Left forelimb (tissue), 1 donor: Measurements from ENCODE around the gene MPRIP.

Experiments used
- DNase-seq: peaks from one replicate; pipeline ENCODE4 v3.0.0-alpha.2; 2018; ENCODE audit warnings: low spot score

Gene MPRIP

DNA sequence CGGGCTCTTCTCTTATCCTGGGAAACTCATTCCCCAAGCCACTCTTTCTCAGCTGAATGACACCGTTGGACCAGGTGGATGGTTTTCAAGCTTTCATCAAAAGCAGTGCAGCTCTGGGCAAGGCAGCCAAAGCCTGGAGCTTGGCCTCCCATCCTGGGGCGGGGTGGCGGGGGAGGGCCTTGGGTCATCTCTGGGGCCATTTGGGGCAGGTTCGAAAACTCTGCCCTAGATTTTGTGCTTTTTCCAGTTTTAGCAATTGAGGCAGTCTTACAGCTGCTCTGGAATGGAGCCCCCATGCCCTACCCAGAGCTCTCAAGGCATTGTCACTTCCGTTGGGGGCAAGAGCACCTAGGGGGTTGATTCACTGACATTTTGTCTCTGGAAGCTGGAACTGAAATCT, 9.1 kb downstream of the MPRIP start:
- peak; percentile 14 for DNase-seq

DNA sequence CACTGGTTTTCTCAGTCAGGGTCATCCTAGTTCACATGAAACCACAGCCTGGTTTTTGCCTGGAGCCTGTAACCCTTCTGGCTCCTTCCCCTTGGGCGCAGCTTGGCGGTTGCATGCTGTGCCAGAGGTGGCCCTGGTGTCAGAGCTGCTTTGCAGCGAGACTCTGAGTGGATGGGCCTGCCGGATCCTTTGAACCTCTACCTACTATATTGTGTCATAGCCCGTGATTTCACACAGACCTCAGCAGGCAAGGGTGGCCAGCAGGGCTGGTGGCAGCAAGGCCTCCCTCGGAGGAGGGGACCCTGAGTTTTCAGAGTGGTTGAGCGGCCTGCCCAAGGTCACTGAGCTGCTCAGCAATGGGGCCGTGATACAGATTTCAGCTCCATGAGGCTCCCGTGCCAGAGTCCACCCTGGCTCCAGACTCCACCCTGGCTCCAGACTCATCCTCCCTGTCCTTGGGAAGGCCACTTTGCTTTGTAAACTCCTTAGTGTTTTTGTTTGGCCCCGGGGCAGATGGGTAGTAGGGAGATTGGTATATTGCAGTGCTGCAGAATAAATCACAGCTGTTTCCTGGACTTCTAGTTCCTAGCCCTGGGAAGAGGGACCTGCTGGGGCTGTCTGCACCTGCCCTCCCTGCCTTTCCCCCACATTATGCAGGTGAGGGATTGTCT, 9.7 kb downstream of the MPRIP start:
- peak; percentile 61 for DNase-seq

DNA sequence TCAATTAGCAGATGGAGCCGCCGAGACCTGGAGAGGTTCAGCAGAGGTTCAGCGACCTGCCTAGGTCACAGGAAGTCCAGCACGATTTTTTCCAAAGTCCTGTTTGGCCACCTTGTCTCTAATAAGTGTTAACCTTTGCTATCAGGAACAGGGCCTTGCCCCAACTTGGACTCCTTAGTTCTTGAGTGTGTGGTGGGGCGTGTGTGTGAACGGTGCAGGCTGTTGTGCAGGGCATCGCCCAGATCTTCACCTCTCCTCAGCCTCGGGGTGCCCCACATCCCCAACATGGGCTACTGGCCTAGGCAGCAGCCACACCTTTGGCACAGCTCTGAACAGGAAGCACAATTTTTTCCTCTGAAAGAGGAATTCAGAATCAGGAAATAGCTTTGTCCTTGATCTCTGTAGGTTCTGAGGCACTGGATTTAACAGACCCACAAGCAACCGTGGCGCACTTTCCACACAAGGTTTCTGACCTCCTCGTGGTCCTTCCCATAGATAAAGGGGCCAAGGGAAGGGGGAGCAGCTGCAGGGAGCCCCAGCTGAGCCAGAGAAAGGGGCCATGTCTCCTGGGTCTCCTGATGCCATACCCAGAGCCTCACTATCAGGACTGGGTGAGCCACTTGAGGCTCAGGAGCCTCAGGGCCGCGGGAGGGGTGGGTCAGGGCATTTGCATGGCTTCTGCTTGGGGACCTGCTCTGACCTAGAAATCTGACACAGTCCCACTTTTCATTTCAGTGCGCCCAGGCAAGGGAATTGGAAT, 10.4 kb downstream of the MPRIP start:
- DNase-seq, result peak; percentile 63

DNA sequence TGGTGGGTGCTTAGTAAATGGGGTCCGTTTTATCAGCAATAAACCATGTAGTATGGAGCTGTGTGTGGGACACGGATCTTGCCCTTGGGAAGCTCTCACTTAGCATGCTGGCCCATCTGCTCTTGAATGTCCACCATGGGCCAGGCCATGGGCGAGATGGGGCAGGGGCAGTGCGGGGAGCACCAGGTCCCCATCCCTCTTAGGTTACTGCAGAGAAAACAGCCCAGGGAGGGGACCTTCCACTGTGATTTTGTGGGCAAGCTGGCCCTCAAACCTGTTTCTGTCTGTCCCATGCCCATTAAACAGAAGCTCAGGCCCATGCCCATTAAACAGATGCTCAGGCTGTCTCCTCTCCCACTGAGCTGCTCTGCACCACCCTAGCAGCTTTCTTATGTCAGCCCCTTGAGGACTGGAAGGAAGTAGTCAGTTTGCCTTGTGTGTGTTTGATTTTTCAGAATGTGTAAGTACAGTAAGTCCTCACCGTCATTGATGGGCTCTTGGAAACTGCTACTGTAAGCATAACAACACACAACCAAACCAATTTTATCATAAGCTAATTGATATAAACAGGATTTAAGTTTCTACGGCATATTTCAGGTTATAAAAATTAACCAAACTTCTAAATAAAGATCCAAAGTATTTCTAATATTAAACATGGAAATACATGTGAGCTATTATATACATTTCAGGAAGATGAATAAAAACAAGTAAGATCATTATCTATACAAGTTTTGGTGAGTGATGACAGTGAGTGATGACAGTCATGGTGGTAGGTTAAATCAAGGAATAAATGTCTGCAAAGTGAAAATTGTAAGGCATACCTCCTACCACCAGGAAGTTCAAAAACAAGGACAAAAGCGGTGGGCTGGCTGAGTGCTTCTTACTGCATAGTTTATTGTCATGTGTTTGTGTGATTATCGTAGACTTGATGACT, 11.5 kb downstream of the MPRIP start:
- peak; percentile 33 for DNase-seq

DNA sequence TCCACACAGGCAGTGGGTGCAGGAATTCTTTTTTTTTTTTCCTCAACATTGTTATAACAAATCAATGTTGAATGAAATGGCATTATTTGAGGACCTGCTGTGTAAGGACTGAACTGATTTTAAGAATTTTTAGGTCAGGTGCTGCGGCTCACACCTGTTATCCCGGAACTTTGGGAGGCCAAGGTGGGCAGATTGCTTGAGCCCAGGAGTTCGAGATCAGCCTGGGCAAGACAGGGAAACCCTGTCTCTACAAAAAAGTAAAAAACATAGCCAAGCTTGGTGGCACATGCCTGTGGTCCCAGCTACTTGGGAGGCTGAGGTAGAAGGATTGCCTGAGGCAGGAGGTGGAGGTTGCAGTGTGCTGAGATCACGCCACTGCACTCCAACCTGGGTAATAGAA, 12.4 kb downstream of the MPRIP start:
- DNase-seq, result no peak

DNA sequence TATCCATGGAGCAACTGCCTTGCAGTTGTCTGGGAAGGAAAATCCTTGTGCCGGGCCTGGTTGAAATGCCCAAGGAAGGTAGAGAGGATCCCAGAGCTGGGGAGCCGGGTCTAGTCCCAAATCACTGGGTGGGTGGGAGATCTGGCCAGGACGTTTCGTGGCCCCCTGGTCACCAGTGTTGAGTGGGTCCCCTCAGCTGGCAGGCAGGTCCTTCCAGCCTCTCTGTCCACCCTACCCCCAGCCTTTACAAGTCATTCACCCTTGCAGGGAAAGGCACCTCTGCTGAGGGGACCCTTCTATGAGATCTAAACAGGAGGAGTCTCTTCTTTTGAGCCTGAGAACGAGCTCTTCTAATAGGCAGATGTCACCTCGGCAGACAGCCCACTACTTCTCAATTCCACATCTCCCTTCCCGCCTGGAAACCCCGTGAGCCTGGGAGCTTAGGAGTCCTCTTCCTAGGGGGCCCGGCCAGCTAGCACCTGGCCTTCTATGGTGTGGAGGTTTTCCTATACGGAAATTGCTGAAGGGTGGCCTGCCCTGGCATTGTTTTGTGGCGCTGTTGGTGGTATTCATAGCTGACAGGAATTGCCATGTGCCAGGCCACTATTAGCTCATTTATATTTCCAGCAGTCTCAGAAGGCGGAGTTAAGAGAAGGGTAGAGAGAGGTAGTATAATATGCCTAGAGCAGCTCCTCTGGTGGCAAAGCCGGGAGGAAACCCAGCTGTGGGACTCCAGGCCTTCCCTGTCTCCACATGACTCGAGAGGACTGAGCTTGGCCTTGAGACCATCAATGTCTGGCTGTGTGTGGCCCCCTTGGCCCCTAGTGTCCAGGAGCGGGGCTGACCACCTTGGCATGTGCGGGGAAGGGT, 13.3 kb downstream of the MPRIP start:
- DNase-seq, result peak; percentile 61

DNA sequence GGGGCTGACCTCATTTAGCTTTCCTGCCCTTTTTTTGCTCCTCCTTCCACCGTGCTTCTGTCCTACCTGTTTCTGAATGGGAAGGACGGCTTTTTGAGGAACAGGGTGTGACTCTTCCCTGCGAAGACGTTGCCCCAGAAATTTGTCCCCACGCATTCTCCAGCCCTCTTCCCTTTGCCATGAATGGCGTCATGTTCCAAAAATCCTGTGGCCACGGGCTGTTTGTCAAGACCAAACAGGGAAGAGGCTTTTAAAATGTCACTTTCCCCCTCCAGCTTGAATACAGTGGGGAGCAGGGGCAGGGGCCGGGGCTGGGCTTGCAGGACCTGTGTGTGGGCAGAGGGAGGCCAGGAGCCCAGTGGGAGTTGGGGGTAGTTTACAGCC, 13.9 kb downstream of the MPRIP start:
- DNase-seq, result peak; percentile 58

DNA sequence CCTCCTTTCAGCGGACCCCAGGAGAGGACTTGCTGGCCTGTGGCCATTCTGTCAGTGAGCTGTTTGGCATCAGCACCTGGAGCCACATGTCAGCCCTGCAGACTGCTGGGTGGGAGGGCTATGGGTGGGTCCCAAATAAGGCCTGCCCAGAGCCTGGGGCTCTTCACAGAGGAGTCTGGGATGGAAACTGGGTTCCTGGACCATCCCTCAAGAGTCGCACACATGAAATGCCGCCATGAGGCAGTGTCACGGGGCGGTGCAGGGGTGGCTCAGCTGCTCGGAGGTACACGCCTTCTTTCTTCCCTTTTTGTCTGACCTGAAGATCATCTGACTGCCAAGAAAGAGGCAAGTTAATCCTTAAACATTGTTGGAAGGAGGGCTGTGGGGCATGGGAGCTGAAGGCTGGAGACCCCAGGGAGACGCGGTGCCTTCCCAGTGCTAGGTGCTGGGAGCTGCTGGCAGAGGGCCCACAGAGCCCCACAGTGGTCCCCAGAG, 14.8 kb downstream of the MPRIP start:
- DNase-seq, result peak; percentile 55

DNA sequence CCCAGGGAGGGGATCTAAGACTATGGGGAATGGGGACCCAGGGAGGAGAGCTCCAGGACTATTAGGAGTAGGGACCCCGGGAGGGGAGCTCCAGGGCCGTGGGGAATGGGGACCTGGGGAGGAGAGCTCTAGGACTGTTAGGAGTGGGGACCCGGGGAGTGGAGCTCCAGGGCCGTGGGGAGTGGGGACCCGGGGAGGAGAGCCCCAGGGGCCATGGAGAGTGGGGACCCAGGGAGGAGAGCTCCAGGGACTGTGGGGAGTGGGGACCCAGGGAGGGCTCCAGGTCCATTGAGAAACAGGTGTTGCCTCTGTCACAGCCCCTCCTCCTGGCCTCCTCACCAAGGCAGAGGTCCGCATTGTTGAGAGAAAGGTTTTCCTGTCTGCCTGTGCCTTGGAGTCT, 16.0 kb downstream of the MPRIP start:
- DNase-seq, result peak; percentile 41

DNA sequence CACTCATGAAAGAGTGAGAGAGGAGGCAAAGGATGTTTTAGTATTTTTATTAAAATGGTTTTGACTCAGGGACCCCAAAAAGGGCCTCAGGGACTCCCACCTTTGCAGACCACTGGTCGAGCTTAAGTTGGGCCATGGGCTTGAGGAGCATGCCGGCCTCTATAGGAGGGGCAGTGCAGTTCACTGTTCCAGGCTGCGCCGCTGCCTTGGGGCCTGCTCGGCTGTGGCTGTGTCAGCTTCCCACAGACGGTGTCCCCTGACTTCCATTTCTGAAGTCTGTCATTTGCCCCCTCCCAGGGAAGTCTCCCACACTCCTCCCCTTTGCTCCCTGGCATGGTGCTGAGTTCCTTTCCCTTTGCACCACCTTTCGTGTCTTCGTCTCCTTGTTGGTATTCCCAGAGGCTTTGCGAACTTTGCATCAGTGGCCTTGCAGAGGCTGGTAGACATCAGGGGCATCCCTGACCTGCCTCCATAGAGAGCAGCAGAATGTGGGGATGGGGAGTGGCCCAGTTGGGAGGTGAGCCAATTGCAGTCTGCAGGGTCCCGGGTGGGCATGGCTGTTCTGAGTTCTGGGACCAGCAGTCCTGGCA, 17.1 kb downstream of the MPRIP start:
- DNase-seq, result peak; percentile 48

DNA sequence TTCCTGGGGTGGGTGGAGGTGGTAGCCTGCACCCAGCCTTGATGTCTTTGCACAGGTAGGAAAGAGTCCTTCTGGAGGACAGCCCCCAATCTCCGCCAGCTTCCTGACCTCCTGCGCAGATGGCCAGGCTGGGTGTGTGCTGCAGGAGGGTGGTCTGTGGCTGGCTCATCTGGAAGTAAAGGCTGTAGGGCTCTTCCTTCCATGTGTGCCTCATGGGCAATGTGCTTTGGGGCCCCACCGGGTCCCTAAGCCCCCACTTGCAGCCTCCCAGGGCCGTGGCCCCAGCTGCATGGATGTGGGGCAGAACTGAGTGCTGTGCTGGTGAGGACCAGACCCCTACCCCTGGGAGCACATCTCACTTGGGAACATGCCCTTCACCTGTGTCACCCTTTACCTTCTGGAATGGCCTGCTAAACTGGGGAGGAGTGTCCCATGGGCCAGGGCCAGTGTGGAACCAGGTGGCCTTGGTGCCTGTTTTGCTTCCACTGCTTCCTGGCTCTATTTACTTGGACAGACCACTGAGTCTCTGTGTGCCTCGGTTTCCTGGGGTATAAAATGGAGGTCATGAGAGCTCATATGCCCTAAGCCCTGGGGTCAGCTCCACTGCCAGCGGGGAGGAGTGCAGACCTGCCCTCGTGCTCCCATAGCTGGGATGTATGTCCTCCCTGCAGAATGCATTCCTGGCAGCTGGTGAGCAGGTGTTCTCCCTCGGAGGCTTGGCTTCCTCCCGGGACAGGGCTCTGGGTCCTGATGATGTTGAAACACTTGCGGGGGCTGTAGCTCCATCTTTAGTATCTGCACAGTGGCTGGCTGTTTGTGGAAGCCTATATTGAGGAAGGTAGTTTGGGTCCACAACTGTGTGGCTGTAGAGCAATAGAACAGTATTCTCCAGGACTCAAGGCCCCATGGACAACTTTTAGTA, 18.0 kb downstream of the MPRIP start:
- DNase-seq, result peak; percentile 63

DNA sequence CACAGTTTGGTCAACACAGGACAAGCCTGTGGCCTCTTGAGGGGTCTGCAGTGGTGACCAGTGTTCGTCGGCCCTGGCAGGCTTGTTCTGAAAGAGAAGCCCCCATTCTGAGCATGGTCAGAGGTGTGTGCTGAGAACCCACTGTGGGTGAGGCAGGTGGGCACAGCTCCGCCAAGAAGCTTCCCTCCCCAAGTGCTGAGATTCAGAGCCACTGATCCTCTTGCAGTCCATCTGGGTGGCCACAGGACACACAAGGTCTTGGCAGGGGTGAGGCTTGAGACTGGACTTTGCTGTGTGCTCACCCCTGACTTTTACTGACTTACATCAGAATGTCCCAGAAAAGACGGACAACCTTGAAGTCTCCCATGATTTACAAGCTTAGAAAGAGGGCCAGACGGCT, 18.7 kb downstream of the MPRIP start:
- DNase-seq, result peak; percentile 18

DNA sequence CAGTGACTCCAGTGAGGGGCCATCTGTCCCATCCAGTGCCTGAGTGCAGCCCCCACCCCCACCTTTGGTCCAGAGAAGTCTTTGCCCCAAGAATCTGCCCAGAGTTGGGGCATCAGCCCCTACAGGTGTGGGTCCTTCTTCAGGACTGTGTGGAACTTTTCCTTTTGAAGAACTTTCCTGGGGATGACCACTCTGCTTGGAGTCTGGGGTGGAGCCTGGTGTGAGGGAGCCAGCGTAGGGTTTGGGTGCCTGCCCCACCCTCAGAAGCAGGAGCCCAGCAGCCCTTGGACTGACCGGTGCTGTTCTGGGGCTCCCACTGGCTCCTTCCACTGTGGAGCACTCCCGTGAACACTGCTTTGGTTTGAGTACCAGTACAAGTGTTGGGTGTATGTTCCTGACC, 19.3 kb downstream of the MPRIP start:
- no peak for DNase-seq

DNA sequence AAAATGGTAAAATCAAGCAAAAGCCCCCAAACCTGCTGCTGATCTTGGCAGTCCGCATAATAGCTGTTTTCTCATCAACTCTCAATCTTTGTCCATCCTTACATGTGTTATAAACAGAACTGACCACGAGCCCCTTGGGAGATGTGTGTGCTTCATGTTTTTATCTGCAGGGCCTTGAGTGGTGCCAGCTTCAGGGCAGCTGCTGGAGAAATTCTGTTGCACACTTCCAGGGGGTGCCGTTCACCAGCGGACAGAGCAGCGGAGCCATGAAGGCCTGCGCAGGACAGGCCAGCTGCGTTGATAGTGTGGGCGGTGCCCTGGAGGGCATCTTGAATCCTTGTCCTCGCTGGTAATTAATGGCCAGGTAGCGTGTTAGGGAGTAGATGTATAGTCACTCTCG, 20.1 kb downstream of the MPRIP start:
- peak; percentile 26 for DNase-seq

DNA sequence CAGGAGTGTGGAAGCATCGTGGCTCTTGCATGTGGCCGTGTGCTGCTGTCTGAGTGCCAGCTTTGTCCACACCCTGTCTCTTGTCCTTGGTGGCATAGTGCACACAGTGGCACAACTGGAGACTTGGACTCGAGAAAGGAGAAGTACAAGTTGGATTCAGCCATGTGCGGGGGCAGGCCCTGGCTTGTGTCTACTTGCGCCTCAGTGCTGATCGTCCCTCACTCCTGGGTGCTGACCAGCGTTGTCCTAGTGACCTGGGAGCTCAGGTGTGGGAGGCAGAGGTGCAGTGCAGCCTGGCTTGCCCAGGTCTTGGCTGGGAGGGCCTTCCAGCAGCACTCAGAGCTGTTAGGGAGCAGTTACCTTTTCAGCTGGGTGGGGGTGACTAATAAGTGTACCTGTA, 20.6 kb downstream of the MPRIP start:
- peak; percentile 59 for DNase-seq

DNA sequence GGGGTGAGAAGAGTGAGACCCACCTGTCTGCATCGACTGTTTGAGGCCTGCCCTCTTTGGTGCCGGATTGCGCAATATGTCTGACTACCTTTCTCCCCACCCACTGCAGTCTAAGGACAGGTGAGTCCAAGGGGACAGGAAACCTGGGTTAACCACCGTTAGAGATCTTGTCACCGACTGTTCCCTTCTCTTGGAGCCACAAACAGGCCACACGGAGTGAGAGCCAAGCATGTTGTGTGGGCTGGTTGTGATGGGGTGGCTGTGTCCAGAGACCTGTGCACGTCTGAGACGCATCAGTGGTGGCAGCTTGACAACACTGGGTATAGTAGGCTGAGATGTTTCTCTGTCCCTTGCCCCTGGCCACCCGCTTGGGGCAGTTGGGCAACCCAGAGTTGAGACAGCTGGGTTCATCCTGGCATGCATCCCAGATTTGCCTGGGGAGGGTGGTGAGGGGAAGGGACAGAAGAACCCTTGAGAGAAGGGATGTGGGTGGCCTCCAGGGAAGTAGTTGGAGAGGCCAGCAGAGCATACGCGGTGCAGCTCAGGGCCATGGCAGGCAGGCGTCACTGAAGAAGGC, 21.4 kb downstream of the MPRIP start:
- peak; percentile 66 for DNase-seq

DNA sequence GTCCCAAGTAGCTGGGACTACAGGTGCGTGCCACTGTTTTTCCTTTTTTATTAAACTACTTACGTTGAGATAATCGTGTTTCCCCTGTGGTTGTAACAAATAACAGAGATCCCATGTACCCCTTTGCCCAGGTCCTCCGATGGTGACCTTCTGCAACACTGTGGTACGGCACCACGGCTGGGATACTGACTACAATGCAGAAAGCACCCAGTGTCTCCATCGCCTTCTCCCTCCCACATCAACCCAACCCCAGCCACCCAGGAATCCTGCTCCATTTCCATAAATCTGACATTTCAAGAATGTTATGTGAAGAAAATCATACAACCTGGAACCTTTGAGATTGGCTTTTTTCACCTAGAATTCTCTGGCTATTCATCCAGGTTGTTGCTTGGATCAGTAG, 22.1 kb downstream of the MPRIP start:
- DNase-seq, result peak; percentile 26

DNA sequence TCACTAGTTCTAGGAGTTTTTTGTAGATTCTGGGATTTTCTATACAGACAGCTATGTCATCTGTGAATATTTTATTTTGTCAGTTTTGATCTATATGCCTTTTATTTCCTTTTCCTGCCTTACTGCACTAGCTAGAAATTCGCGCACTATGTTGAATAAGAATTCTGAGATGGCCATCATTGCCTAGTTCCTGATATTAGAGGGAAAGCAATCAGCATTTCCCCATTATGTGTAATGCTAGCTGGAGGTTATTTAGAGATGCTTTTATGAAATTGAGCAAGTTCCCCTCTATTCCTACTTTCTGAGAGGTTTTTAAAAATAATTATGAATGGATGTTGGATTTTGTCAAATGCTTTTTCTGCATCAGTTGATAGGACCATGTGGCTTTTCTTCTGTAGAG, 23.8 kb downstream of the MPRIP start:
- DNase-seq, result no peak

DNA sequence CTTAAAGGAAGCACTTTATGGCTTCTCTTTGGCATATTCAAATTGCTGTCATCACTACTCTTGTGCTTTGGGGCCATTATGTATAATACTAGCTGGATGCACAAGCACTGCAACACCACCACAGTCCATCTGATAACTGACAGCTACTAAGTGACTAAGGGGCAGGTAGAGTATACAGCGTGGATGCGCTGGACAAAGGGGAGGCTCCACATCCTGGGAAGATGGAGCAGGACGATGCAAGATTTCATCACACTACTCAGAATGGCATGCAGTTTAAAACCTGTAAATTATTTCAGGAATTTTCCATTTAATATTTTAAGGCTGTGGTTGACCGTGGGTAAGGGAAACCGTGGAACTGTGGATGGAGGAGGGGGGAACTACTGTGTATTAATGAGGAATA, 25.0 kb downstream of the MPRIP start:
- no peak for DNase-seq

DNA sequence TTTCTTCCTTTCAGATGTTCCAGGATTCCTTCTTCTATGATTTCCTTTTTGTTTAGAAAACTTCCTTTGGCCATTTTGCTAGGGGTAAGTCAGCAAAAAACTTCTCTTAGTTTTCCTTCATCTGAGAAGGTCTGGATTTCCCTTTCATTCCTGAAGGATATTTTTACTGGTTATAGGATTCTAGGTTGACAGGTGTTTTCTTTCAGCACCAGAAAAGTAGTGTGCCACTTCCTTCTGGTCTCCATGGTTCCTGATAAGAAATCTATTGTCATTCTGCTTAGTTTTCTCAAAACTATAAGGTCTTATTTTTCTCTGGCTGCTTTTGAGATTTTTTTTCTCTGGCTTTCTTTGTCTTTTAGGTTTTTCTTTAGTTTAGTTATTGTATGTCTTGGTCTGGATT, 27.6 kb downstream of the MPRIP start:
- no peak for DNase-seq
